Measurements from ENCODE around the gene MBNL1. TPM values are rescaled to one million over a fixed set of nuclear protein-coding genes. Genes with fewer than 3 reads are reported as not detected.
A peak's percentile ranks its signal among the peaks of the same experiment; 100 is the strongest.

Gene MBNL1
- polyA plus RNA-seq, 3 donors: 190 to 204 (median 191) TPM

GRCh38 chr3:152443212-152444023 is 174.7 kb downstream of the MBNL1 start:
- no peaks in the 10 kb centered on the region for H3K27me3 ChIP-seq (ENCODE audit: control insufficient read depth in 2 of 2, insufficient read depth in 2 of 2, low read length in 2 of 2)
- no peak overlapping the region for H2AFZ ChIP-seq (ENCODE audit: insufficient read depth, low read depth, low read length, poor library complexity, severe bottlenecking)
- peaks cover 100% of the 10 kb centered on the region for H4K20me1 ChIP-seq (ENCODE audit: insufficient read depth, low read length)
- H3K9ac ChIP-seq (ENCODE audit: insufficient read depth, low read length, poor library complexity, severe bottlenecking): no peak overlapping the region
- H3K27ac ChIP-seq (ENCODE audit: low read depth in 1 of 2, low read length in 2 of 2): peak overlapping the region in 1 of 2 donors; percentile 62
- no peak for DNase-seq
- Mint-ChIP-seq H3K4me3 (no peak overlapping the region), H3K4me1 (peaks cover 11% of the 10 kb centered on the region), H3K36me3 (peaks cover 27 to 49% of the 10 kb centered on the region in 2 donors), H3K27ac (peak overlapping the region in 4 of 7 donors; percentile 7 to 81 (median 35)), H3K27me3 (ENCODE audit: low read depth in 3 of 3) (no peaks in the 10 kb centered on the region), H3K9me3 (no peaks in the 10 kb centered on the region)
- H3K36me3 ChIP-seq (replicated peaks in 1 of 2; ENCODE audit: control insufficient read depth in 1 of 2, insufficient read depth in 2 of 2, low read length in 2 of 2): peaks cover 41 to 53% of the 10 kb centered on the region in 2 donors
- no peak overlapping the region for H3K4me2 ChIP-seq (replicated peaks; ENCODE audit: extremely low read depth, low read length, poor library complexity, severe bottlenecking)
- no peak for TF ChIP-seq CTCF (IDR thresholded peaks at IDR 0.05)
- peaks cover 0 to 5% of the 10 kb centered on the region in 2 donors for H3K4me1 ChIP-seq (ENCODE audit: control insufficient read depth in 1 of 2, insufficient read depth in 2 of 2, low read length in 2 of 2)
- H3K4me3 ChIP-seq (replicated peaks in 1 of 3; ENCODE audit: low read depth in 2 of 3, low read length in 3 of 3): no peak overlapping the region
- WGBS (ENCODE audit: insufficient coverage): no CpG with 5 or more reads among the region's 3 CpGs
- H3K9me3 ChIP-seq (replicated peaks in 1 of 2; ENCODE audit: control insufficient read depth in 1 of 2, insufficient read depth in 1 of 2, low read length in 2 of 2): no peaks in the 10 kb centered on the region
- peaks cover 100% of the 10 kb centered on the region for H3K79me2 ChIP-seq (ENCODE audit: insufficient read depth, low read length)
- intact Hi-C loops (cut with micrococcal nuclease): loop anchor here in 1 of 2 donors (10.0 kb wide), 1 partner anchor 369 kb away; no protein-coding TSS in a partner anchor

GRCh38 chr3:152444029-152444641 is 175.4 kb downstream of the MBNL1 start:
- peak; percentile 62 for TF ChIP-seq CTCF (IDR thresholded peaks at IDR 0.05)
- H3K27ac ChIP-seq (ENCODE audit: low read depth in 1 of 2, low read length in 2 of 2): peak overlapping the region in 1 of 2 donors; percentile 62
- Mint-ChIP-seq H3K9me3 (no peaks in the 10 kb centered on the region), H3K4me3 (no peak overlapping the region), H3K36me3 (peaks cover 27 to 51% of the 10 kb centered on the region in 2 donors), H3K27ac (peak overlapping the region in 2 of 7 donors; percentile 9 to 32), H3K4me1 (peaks cover 11% of the 10 kb centered on the region), H3K27me3 (ENCODE audit: low read depth in 3 of 3) (no peaks in the 10 kb centered on the region)
- H3K79me2 ChIP-seq (ENCODE audit: insufficient read depth, low read length): peaks cover 99% of the 10 kb centered on the region
- no peak overlapping the region for H3K4me2 ChIP-seq (replicated peaks; ENCODE audit: extremely low read depth, low read length, poor library complexity, severe bottlenecking)
- no peak overlapping the region for H3K9ac ChIP-seq (ENCODE audit: insufficient read depth, low read length, poor library complexity, severe bottlenecking)
- no peak overlapping the region for H3K4me3 ChIP-seq (replicated peaks in 1 of 3; ENCODE audit: low read depth in 2 of 3, low read length in 3 of 3)
- no peaks in the 10 kb centered on the region for H3K27me3 ChIP-seq (ENCODE audit: control insufficient read depth in 2 of 2, insufficient read depth in 2 of 2, low read length in 2 of 2)
- WGBS (ENCODE audit: insufficient coverage): 0% methylated on average over 1 of the region's 8 CpGs
- DNase-seq: peak in 2 of 3 donors; percentile 21 to 22
- intact Hi-C loops (cut with micrococcal nuclease): loop anchor here in 1 of 2 donors (10.0 kb wide), 1 partner anchor 369 kb away; no protein-coding TSS in a partner anchor
- peaks cover 44 to 53% of the 10 kb centered on the region in 2 donors for H3K36me3 ChIP-seq (replicated peaks in 1 of 2; ENCODE audit: control insufficient read depth in 1 of 2, insufficient read depth in 2 of 2, low read length in 2 of 2)
- H3K9me3 ChIP-seq (replicated peaks in 1 of 2; ENCODE audit: control insufficient read depth in 1 of 2, insufficient read depth in 1 of 2, low read length in 2 of 2): no peaks in the 10 kb centered on the region
- H2AFZ ChIP-seq (ENCODE audit: insufficient read depth, low read depth, low read length, poor library complexity, severe bottlenecking): no peak overlapping the region
- peaks cover 100% of the 10 kb centered on the region for H4K20me1 ChIP-seq (ENCODE audit: insufficient read depth, low read length)
- H3K4me1 ChIP-seq (ENCODE audit: control insufficient read depth in 1 of 2, insufficient read depth in 2 of 2, low read length in 2 of 2): peaks cover 0 to 5% of the 10 kb centered on the region in 2 donors
